Left lung (tissue), 10 donors: Measurements from ENCODE around the gene ATP6V0E2. TPM values are rescaled to one million over a fixed set of nuclear protein-coding genes. Genes with fewer than 3 reads are reported as not detected.

Source experiments
- ATAC-seq: fragments of 200-7000 bp; cut with Tn5 transposase; one replicate; pipeline ENCODE4 v1.9.1; 2020; ENCODE audit warnings: moderate library complexity
- DNase-seq, 4 donors: peaks; one replicate each; pipeline ENCODE4 v3.0.0-alpha.2; 2013 to 2020
- H3K27ac ChIP-seq, 2 donors: fragments of 200-600 bp; sonication (generic) in 1 of 2; one replicate each; pipeline versions ENCODE4 v1.5.0 to v1.8.0; 2020 to 2021
- H3K27me3 ChIP-seq, 2 donors: fragments of 200-600 bp; sonication (generic) in 1 of 2; one replicate each; pipeline versions ENCODE4 v1.5.0 to v1.8.0; 2020 to 2021
- H3K36me3 ChIP-seq, 2 donors: fragments of 200-600 bp; sonication (generic) in 1 of 2; one replicate each; pipeline versions ENCODE4 v1.5.0 to v1.8.0; 2020 to 2021
- H3K4me1 ChIP-seq, 2 donors: fragments of 200-600 bp; one replicate each; pipeline ENCODE4 v1.8.0; 2021
- H3K4me3 ChIP-seq, 2 donors: fragments of 200-600 bp; sonication (generic) in 1 of 2; one replicate each; pipeline versions ENCODE4 v1.5.0 to v1.8.0; 2020 to 2021; ENCODE audit warnings: mild to moderate bottlenecking in 1 of 2
- H3K9me3 ChIP-seq, 2 donors: fragments of 200-600 bp; sonication (generic) in 1 of 2; one replicate each; pipeline versions ENCODE4 v1.5.0 to v1.8.0; 2020 to 2021
- intact Hi-C, 2 donors: fragments of 100-400 bp; cut with DNase I; formaldehyde crosslinking; loops; one replicate each; pipeline versions ENCODE4 v1.11.2 to v1.14.2; 2022
- polyA plus RNA-seq, 6 donors: library from polyadenylated mRNA; unstranded; fragments of 120-200 nt; gene quantifications; one replicate each; pipeline ENCODE4 v1.2.1, GENCODE V29; 2013; ENCODE audit not compliant: insufficient read length in 6 of 6
- total RNA-seq, 2 donors: library from RNA; stranded (reverse); fragmentation: NEBNext Ultra II Directional; extraction: Animal tissue kit (Norgen Biotek cat#: 25700); gene quantifications; one replicate each; pipeline ENCODE4 v1.2.1, GENCODE V29; 2021
- TF ChIP-seq, protein P1 (sequence below), 2 donors: fragments of 200-600 bp; sonication (generic) in 1 of 2; IDR thresholded peaks; one replicate each; pipeline versions ENCODE4 v1.5.0 to v1.8.0; 2021; ENCODE audit warnings: antibody characterized with exemption in 2 of 2
- donor health status: DM: no; HTN: yes; CAD: no.
- donor health status: DM: no; HTN: no; CAD: no.

The ATP6V0E2 gene
- total and polyA plus RNA-seq, 8 donors, result 14.0 to 30.5 (median 16.9) TPM

DNA sequence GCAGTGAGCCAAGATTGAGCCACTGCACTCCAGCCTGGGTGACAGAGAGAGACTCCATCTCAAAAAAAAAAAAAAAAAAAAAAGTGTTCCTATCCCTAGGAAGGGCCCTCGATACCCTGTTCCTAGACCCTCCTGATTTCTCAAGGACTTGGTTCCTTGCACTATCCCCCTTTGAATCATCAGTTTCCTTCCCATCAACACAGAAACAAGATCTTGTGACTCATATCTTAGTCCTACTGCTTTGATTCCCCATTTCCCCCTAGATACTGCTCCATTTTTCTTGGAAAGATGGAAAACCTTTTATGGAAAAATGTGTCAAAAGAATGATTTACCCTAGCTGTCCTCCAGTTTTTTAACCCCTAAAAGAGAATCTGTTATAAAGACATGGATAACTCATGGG, 37.3 kb upstream of the ATP6V0E2 start:
- H3K4me3 ChIP-seq, result no peak overlapping the region
- H3K36me3 ChIP-seq, result no peaks in the 10 kb centered on the region
- intact Hi-C loops, result no loop called here
- TF ChIP-seq, protein P1, sequence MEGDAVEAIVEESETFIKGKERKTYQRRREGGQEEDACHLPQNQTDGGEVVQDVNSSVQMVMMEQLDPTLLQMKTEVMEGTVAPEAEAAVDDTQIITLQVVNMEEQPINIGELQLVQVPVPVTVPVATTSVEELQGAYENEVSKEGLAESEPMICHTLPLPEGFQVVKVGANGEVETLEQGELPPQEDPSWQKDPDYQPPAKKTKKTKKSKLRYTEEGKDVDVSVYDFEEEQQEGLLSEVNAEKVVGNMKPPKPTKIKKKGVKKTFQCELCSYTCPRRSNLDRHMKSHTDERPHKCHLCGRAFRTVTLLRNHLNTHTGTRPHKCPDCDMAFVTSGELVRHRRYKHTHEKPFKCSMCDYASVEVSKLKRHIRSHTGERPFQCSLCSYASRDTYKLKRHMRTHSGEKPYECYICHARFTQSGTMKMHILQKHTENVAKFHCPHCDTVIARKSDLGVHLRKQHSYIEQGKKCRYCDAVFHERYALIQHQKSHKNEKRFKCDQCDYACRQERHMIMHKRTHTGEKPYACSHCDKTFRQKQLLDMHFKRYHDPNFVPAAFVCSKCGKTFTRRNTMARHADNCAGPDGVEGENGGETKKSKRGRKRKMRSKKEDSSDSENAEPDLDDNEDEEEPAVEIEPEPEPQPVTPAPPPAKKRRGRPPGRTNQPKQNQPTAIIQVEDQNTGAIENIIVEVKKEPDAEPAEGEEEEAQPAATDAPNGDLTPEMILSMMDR (IDR thresholded peaks at IDR 0.05), result no peak
- ATAC-seq (no peak), DNase-seq (no peak)
- H3K9me3 ChIP-seq, result no peaks in the 10 kb centered on the region
- H3K27me3 ChIP-seq, result no peaks in the 10 kb centered on the region
- H3K27ac ChIP-seq, result no peak overlapping the region
- H3K4me1 ChIP-seq, result peaks cover 7 to 20% of the 10 kb centered on the region in 2 donors

DNA sequence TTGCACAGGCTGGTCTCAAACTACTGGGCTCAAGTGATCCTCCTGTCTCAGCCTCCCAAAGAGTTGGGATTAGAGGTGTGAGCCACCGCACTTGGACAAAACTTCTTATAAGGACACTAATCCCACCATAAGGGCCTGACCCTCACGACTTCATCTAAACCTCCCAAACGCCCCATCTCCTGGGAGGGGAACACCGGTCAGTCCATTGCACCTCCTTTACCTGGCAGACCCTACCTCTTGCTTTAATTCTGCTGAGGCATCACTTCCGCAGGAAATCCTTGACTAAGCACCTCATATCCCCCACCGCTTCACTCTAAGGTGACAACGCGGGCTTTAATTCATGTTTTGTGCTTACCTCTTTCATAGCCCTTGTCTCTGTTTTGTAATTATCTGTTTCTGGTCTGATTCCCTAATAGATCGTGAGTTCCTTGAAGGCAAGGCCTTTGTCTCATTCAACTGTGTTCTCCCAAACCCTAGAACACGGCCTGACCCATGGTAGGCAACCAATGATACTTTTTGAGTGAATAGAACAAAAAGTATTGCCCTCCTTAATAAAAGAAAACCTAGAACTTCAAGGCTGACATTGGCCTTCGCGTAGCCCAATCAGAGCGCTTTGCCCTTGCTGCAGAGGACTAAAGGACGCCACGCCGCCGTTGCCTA, 36.1 kb upstream of the ATP6V0E2 start:
- Histone ChIP-seq H3K4me3 (peak overlapping the region in 1 of 2 donors; percentile 89), H3K36me3 (no peaks in the 10 kb centered on the region), H3K4me1 (peaks cover 7 to 20% of the 10 kb centered on the region in 2 donors), H3K9me3 (no peaks in the 10 kb centered on the region), H3K27ac (no peak overlapping the region), H3K27me3 (no peaks in the 10 kb centered on the region)
- no peak for ATAC-seq
- peak in 1 of 4 donors; percentile 29 for DNase-seq
- TF ChIP-seq, protein P1 (IDR thresholded peaks at IDR 0.05), result no peak
- intact Hi-C loops, result no loop called here

DNA sequence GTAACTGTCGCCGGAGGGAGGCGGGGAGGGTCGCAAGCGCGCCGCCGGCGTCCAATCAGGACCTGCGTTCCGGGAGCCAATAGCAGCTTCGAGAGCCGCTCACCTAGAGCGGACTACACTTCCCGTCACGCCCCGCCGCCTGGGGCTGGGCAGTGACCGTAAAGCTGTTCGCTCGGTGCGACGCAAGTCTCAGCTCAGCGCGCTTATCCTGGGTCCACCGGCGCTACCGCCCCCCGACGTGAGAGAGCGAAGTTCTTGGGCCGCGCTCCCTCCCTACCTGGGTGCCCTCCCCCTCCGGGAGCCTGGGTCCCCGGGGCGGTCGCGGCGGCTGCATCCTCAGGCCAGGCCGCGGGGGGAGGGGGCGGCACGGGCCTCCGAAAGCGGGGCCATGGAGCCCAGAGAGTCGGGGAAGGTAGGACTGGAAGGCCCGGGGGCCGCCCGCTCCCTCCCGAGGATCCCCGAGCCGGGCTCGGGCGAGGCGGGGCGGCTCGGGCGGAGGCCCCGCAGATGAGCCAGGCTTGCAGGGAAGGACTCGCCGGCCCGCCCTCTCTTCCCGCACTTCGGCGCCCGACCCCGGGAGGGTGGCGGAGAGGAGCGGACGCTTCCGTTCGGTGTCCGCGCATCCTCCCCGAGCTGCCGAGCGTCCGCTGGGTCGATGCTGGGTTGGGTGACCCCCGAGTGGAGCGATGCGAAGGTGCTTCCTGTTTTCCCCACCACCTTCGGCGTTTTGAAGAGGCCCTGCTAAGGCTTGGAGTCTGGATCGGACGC, 35.4 kb upstream of the ATP6V0E2 start, which contains the start of gene ZNF862:
ZNF862 (plus strand) TSS at position 152 of the 768 bp plus-strand sequence; CDS start at position 389, 237 bp downstream.
- H3K4me3 ChIP-seq, result peak within 1 kb of the TSS; percentile 68 to 89
- intact Hi-C loops, result no loop called here
- TF ChIP-seq, protein P1 (IDR thresholded peaks at IDR 0.05), result no peak
- H3K27me3 ChIP-seq, result no peaks in the 10 kb centered on the region
- peak; percentile 99 for ATAC-seq
- no peaks in the 10 kb centered on the region for H3K36me3 ChIP-seq
- peak within 1 kb of the TSS; percentile 85 to 86 for H3K27ac ChIP-seq
- H3K4me1 ChIP-seq, result peaks cover 7 to 20% of the 10 kb centered on the region in 2 donors
- peak; percentile 94 to 99 (median 99) for DNase-seq
- H3K9me3 ChIP-seq, result no peaks in the 10 kb centered on the region

DNA sequence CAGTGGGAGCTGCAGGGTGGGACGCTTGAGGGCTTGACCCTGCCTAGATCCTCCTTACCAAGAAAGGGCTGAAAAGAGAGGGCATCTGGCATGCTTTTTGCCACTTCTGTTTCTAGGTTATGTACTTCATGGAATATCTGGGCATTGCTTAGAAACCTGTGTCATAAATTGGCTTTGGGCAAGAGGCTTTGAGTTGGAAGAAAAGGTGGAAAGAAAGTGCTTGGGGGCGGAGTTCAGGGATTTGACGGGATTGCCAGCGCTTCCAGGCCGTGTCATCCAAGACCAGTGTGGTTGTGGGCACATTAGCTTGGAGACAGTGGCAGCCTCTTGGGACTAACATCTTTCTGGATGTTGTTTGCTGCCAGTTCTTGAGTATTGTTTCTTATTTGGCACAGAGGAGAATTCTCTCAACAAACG, 34.8 kb upstream of the ATP6V0E2 start:
- DNase-seq, result no peak
- H3K27ac ChIP-seq, result peak overlapping the region; percentile 85 to 86
- ATAC-seq, result no peak

More for the DNA sequence above, 34.8 kb upstream of the ATP6V0E2 start:
- no peaks in the 10 kb centered on the region for H3K9me3 ChIP-seq
- H3K27me3 ChIP-seq, result no peaks in the 10 kb centered on the region
- TF ChIP-seq, protein P1 (IDR thresholded peaks at IDR 0.05), result no peak
- intact Hi-C loops, result no loop called here
- H3K4me1 ChIP-seq, result peaks cover 7 to 20% of the 10 kb centered on the region in 2 donors
- no peaks in the 10 kb centered on the region for H3K36me3 ChIP-seq
- peak overlapping the region; percentile 68 to 89 for H3K4me3 ChIP-seq
